Suppressor macrophage treated with lipopolysaccharide for 1 hour (primary cell): ENCODE measurements around the gene COL27A1.

Experiments
- DNase-seq, 3 donors: peaks; one replicate each; pipeline ENCODE4 v3.0.0-alpha.2; 2020 to 2022

Gene COL27A1

GRCh38 chr9:114347675-114348074 is 192.3 kb downstream of the COL27A1 start:
- DNase-seq = no peak

GRCh38 chr9:114348261-114348905 is 193.0 kb downstream of the COL27A1 start:
- no peak for DNase-seq

- DNase-seq = peak; percentile 99 to 100 (median 99)
Measured at GRCh38 chr9:114348906-114349482, 193.7 kb downstream of the COL27A1 start.

DNA sequence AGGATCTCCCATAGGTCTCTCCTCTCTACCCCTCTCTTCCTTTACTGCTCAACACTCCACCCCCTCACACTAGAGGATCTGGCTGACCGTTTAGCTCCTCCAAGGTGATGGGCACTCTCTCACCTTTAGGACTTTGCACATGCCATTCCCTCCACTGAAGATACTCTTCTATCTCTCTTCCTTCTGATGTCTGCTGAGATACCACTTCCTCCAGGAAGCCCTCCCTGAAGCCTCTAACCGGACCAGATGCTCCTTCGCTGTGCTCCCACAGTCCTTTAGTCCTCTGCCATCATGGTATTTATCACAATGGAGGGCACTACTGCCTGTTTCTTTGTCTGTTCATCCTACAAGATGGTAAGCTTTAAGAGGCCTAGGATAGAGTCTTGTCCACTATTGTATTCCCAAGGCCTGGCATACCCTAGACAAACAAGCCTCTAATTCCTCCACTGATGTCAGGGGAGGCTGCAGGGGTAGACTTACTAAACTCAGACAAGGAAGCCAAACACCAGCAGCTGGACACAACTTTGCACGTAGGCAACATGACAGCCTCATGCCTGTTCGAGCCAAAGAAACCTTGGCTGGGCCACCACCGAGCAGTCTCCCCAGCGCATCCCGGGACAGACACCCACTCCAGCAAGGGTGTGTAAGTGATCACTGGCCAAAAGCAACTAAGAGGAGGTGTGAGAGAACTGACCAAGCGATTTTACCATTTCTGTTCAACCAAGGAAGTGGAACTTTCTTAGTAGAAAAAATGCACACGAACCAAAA is 194.6 kb downstream of the COL27A1 start:
- DNase-seq = no peak

GRCh38 chr9:114350636-114351401 is 195.5 kb downstream of the COL27A1 start:
- peak; percentile 80 to 86 (median 83) for DNase-seq

DNA sequence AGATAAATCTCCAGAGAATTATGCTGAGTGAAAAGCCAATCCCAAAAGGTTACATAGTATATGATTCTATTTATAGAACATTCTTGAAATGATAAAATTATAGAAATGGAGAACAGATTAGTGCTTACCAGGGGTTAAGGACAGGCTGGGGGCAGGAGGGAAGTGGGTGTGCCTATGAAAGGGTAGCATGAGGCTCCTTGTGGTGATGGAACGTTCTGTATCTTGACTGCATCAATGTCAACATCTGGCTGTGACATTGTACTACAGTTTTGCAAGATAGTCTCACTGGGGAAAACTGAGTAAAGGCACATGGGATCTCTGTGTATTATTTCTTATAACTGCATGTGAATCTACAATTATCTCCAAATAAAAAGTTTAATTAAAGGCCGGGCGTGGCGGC is 196.6 kb downstream of the COL27A1 start:
- peak; percentile 9 to 36 (median 33) for DNase-seq

DNA sequence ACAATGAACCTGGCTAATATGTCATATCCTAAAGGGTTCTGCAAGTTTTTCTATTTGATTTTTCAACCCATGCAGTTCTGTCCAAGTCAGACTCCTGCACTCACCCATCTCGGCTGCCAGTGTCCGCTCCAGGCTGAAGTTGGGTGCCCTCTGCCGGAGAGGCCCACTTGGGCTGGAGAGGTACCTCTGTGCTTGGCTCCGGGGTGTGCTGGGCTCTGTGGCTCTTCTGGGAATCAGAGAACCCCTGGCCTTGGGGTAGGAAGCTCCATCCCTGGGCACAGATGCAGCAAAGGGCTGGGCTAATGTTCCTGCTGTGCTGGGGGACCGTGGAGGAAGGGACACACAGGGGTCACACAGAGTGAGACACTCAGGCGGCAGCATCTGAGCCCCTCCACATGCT is 200.5 kb downstream of the COL27A1 start:
- no peak for DNase-seq

DNA sequence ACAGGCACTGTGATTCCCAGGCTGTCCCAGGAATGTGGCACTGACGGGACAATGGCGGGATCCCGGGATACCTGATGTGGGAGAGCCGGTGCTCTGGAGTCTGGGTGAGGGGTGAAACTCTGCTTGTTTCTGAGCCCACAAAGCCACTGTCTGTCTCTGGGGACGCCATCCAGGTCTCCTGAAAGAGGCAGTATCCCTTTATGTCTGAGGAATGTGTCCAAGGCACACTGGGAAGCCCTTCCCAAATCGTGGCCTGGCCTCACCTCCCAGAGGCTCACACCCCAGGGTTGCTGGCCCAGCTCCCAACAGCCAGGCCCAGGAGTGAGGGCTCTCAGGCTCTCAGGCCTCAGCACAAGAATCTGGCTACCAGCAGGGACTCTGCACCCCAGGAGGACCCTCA is 201.5 kb downstream of the COL27A1 start:
- DNase-seq = no peak

- DNase-seq = no peak
Measured at GRCh38 chr9:114357360-114357759, 202.0 kb downstream of the COL27A1 start.

DNA sequence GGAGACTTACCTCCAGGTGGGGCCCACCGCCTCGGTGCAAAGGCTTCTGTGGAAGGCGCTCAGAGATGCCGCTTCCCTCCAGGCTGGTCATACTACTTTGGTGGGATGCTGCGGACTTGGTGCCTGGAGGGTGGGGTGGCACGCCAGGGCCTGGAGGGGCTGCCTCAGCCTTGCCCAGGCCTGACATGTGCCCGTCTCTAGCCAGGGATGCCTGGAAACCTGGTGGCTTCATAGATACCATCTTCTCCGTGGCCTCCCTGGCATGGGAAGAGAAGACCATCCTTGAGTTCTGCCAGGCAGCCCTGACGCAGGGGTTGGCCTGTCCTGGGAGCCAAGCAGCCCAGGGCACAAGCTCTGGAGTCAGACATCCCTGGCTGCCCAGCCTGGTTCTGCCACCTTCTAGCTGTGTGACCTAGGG is 202.6 kb downstream of the COL27A1 start:
- no peak for DNase-seq

DNA sequence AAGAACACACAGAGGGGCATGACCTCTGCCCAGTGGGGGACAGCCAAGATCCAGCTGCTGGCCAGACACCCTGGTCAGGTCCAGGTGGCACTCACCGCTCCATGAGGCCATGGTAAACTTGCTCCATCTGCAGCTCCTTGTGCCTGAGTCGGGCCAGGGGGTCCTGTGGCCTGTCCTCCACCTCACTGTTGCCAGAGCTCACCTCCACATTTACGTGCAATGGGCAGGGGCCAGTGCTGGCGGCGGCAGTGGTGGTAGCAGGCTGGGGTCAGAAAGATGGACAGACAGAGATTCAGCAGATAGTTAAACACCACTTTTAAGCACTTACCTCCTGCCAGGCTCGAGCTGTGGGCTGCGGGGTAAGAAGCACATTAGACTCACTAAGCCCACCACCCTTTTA is 204.5 kb downstream of the COL27A1 start:
- no peak for DNase-seq

GRCh38 chr9:114361542-114361941 is 206.2 kb downstream of the COL27A1 start:
- DNase-seq = no peak
